ENCODE measurements around the gene TRDMT1.

GRCh38 chr10:17208476-17208875 is 7.0 kb upstream of the TRDMT1 start:
- TF ChIP-seq CTCF (conservative IDR thresholded peaks at IDR 0.05): no peak
- TF ChIP-seq EZH2 (IDR thresholded peaks at IDR 0.05; ENCODE audit: low read depth): no peak
